HepG2 (cell line): ENCODE measurements around the gene THAP5. TPM values are rescaled to one million over a fixed set of nuclear protein-coding genes. Genes with fewer than 3 reads are reported as not detected.

ENCODE experiments used
- CAMTA2 ChIP-seq: sonication (generic); formaldehyde crosslinking; IDR thresholded peaks from 2 replicates; pipeline ENCODE4 v1.4.0; 2020; ENCODE audit warnings: mild to moderate bottlenecking, missing genetic modification reagents, borderline replicate concordance
- CSRNP1 ChIP-seq: sonication (generic); formaldehyde crosslinking; IDR thresholded peaks from 2 replicates; pipeline ENCODE4 v1.8.1; 2023; ENCODE audit warnings: mild to moderate bottlenecking, missing genetic modification reagents
- FOXC1 ChIP-seq: sonication (generic); formaldehyde crosslinking; IDR thresholded peaks from 2 replicates; pipeline ENCODE4 v1.8.0; 2022; ENCODE audit warnings: mild to moderate bottlenecking, missing genetic modification reagents, borderline replicate concordance
- HINFP ChIP-seq: sonication (generic); formaldehyde crosslinking; IDR thresholded peaks from 2 replicates; pipeline ENCODE4 v1.4.0; 2020; ENCODE audit warnings: low read depth, mild to moderate bottlenecking, missing genetic modification reagents
- HNRNPL ChIP-seq: fragments of 200-400 bp; formaldehyde crosslinking; IDR thresholded peaks from 2 replicates; pipeline ENCODE4 v1.6.1; 2017; ENCODE audit warnings: mild to moderate bottlenecking, low read depth, low read length
- HOXA9 ChIP-seq: sonication (generic); formaldehyde crosslinking; IDR thresholded peaks from 2 replicates; pipeline ENCODE4 v1.8.1; 2022; ENCODE audit warnings: missing genetic modification reagents, mild to moderate bottlenecking, moderate library complexity, borderline replicate concordance
- KLF16 ChIP-seq, 2 experiments: sonication (generic) in 1 of 2; formaldehyde crosslinking in 1 of 2; IDR thresholded peaks; 2 replicates each; pipeline versions ENCODE4 v1.6.1 to v1.8.0; 2016 to 2023; ENCODE audit warnings: missing genetic modification reagents in 2 of 2, missing compliant biosample characterization in 1 of 2
- NCOR1 ChIP-seq: fragments of 200-600 bp; sonication (generic); IDR thresholded peaks from 2 replicates; pipeline ENCODE4 v1.7.0; 2017; ENCODE audit warnings: antibody characterized with exemption, low read length, borderline replicate concordance
- RFX1 ChIP-seq: fragments of 450-650 bp; IDR thresholded peaks from 2 replicates; pipeline ENCODE4 v1.6.1; 2017
- ZNF24 ChIP-seq: fragments of 450-650 bp; IDR thresholded peaks from 2 replicates; pipeline ENCODE4 v1.6.1; 2017; ENCODE audit warnings: antibody characterized with exemption, mild to moderate bottlenecking
- ZNF3 ChIP-seq: IDR thresholded peaks from 2 replicates; pipeline ENCODE4 v1.7.0; 2017; ENCODE audit warnings: inconsistent platforms
- ZNF543 ChIP-seq: sonication (generic); formaldehyde crosslinking; IDR thresholded peaks from 2 replicates; pipeline ENCODE4 v1.4.0; 2020; ENCODE audit warnings: mild to moderate bottlenecking, missing genetic modification reagents
- ZNF557 ChIP-seq: sonication (generic); formaldehyde crosslinking; IDR thresholded peaks from 2 replicates; pipeline ENCODE4 v1.4.0; 2020; ENCODE audit warnings: missing genetic modification reagents
- ZNF572 ChIP-seq: sonication (generic); formaldehyde crosslinking; IDR thresholded peaks from 2 replicates; pipeline ENCODE4 v1.5.1; 2020; ENCODE audit warnings: mild to moderate bottlenecking, missing genetic modification reagents
- ZNF841 ChIP-seq: sonication (generic); formaldehyde crosslinking; IDR thresholded peaks from 2 replicates; pipeline ENCODE4 v1.8.1; 2023; ENCODE audit warnings: missing genetic modification reagents, borderline replicate concordance
- ZNF878 ChIP-seq: sonication (generic); formaldehyde crosslinking; IDR thresholded peaks from 2 replicates; pipeline ENCODE4 v1.8.1; 2023; ENCODE audit warnings: mild to moderate bottlenecking, missing genetic modification reagents, moderate library complexity
- ZNF891 ChIP-seq: sonication (generic); formaldehyde crosslinking; IDR thresholded peaks from 2 replicates; pipeline ENCODE4 v1.5.0; 2020; ENCODE audit warnings: mild to moderate bottlenecking, missing genetic modification reagents
- polyA plus RNA-seq, 8 experiments: library from polyadenylated mRNA; depleted of rRNA in 3 of 8; stranded (reverse) in 7 of 8; unstranded in 1 of 8; fragments of >200 nt; fragmentation: Illumina TruSeq in 4 of 8; extraction: Trizol in 4 of 8; gene quantifications; 2 replicates each; pipeline versions ENCODE4 v1.2.1 to v1.2.3, GENCODE V29; 2011 to 2016; ENCODE audit warnings: low read depth in 4 of 8, missing spikeins in 1 of 8, mixed read lengths in 1 of 8; ENCODE audit not compliant: insufficient read depth in 1 of 8
- total RNA-seq, 5 experiments: library from RNA; depleted of rRNA; stranded (reverse); fragments of >200 nt; fragmentation: Illumina TruSeq; extraction: Trizol; gene quantifications; 2 replicates each; pipeline ENCODE4 v1.2.3, GENCODE V29; 2016; ENCODE audit warnings: low read depth in 1 of 5
- TF ChIP-seq, protein P1 (sequence below): sonication (generic); formaldehyde crosslinking; conservative IDR thresholded peaks from 2 replicates; pipeline ENCODE4 v1.8.0; 2022; ENCODE audit warnings: missing genetic modification reagents
- TF ChIP-seq, protein P2 (sequence below): sonication (generic); formaldehyde crosslinking; IDR thresholded peaks from 2 replicates; pipeline ENCODE4 v1.4.0; 2020; ENCODE audit warnings: mild to moderate bottlenecking, missing genetic modification reagents
- TF ChIP-seq, protein P3 (sequence below): sonication (generic); formaldehyde crosslinking; conservative IDR thresholded peaks from 2 replicates; pipeline ENCODE4 v1.5.0; 2020; ENCODE audit warnings: missing genetic modification reagents
- TF ChIP-seq, protein P4 (sequence below): sonication (generic); formaldehyde crosslinking; IDR thresholded peaks from 2 replicates; pipeline ENCODE4 v1.4.0; 2020; ENCODE audit warnings: missing genetic modification reagents

THAP5 gene
- total and polyA plus RNA-seq, 2 of the 13 experiments (the other 11 are each of a cell fraction or from before 2014, with no cell fraction given): 3.6 to 11.8 TPM

- TF ChIP-seq, protein P1, sequence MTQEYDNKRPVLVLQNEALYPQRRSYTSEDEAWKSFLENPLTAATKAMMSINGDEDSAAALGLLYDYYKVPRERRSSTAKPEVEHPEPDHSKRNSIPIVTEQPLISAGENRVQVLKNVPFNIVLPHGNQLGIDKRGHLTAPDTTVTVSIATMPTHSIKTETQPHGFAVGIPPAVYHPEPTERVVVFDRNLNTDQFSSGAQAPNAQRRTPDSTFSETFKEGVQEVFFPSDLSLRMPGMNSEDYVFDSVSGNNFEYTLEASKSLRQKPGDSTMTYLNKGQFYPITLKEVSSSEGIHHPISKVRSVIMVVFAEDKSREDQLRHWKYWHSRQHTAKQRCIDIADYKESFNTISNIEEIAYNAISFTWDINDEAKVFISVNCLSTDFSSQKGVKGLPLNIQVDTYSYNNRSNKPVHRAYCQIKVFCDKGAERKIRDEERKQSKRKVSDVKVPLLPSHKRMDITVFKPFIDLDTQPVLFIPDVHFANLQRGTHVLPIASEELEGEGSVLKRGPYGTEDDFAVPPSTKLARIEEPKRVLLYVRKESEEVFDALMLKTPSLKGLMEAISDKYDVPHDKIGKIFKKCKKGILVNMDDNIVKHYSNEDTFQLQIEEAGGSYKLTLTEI (CRISPR knock-in tag): no peak
- TF ChIP-seq NCOR1 (no peak; the same call in 1 of the 2 replicates), ZNF891 (CRISPR knock-in tag) (peak; percentile 96), HNRNPL (no peak; the same call in 1 of the 2 replicates), CAMTA2 (CRISPR knock-in tag) (no peak), RFX1 (no peak), ZNF543 (peak; percentile 92), KLF16 (CRISPR knock-in tag; IDR thresholded peaks at IDR 0.05) (peak in 1 of 2 experiments; percentile 83; a peak in 1 of 4 replicates), ZNF878 (CRISPR knock-in tag) (peak; percentile 90; the same call in 1 of the 2 replicates), CSRNP1 (CRISPR knock-in tag) (peak; percentile 90), ZNF557 (CRISPR knock-in tag) (no peak; the same call in 1 of the 2 replicates), ZNF24 (peak; percentile 63; the same call in 1 of the 2 replicates), ZNF3 (CRISPR knock-in tag) (peak; percentile 64; the same call in 1 of the 2 replicates), HOXA9 (peak; percentile 85; the same call in 1 of the 2 replicates), HINFP (CRISPR knock-in tag) (peak; percentile 78), ZNF572 (CRISPR knock-in tag) (no peak), ZNF841 (CRISPR knock-in tag) (0 out of 2 replicates have a peak, but pooled peaks have one; percentile 44), FOXC1 (CRISPR knock-in tag) (peak; percentile 77; the same call in 1 of the 2 replicates)
- TF ChIP-seq, protein P2, sequence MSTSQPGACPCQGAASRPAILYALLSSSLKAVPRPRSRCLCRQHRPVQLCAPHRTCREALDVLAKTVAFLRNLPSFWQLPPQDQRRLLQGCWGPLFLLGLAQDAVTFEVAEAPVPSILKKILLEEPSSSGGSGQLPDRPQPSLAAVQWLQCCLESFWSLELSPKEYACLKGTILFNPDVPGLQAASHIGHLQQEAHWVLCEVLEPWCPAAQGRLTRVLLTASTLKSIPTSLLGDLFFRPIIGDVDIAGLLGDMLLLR (CRISPR knock-in tag): no peak; the same call in 1 of the 2 replicates
- TF ChIP-seq, protein P3, sequence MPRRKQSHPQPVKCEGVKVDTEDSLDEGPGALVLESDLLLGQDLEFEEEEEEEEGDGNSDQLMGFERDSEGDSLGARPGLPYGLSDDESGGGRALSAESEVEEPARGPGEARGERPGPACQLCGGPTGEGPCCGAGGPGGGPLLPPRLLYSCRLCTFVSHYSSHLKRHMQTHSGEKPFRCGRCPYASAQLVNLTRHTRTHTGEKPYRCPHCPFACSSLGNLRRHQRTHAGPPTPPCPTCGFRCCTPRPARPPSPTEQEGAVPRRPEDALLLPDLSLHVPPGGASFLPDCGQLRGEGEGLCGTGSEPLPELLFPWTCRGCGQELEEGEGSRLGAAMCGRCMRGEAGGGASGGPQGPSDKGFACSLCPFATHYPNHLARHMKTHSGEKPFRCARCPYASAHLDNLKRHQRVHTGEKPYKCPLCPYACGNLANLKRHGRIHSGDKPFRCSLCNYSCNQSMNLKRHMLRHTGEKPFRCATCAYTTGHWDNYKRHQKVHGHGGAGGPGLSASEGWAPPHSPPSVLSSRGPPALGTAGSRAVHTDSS (CRISPR knock-in tag): no peak
- TF ChIP-seq, protein P4, sequence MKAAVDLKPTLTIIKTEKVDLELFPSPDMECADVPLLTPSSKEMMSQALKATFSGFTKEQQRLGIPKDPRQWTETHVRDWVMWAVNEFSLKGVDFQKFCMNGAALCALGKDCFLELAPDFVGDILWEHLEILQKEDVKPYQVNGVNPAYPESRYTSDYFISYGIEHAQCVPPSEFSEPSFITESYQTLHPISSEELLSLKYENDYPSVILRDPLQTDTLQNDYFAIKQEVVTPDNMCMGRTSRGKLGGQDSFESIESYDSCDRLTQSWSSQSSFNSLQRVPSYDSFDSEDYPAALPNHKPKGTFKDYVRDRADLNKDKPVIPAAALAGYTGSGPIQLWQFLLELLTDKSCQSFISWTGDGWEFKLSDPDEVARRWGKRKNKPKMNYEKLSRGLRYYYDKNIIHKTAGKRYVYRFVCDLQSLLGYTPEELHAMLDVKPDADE (CRISPR knock-in tag): peak; percentile 31; the same call in 1 of the 2 replicates
Measured at GRCh38 chr7:108569381-108570145, at the start of gene THAP5, which contains the start of gene DNAJB9 (continued).
